ENCODE results near the gene KANK3.
"Not testable (repeated sequence)": the region's sequence is repeated elsewhere in the genome, so short reads cannot be mapped to it uniquely, and the experiment has no call there.

KANK3 gene

GRCh38 chr19:8342684-8343482 is at the start of gene KANK3:
Gene KANK3, minus strand, starts transcription at chr19:8343262. Its CDS starts 5,434 bp downstream, at chr19:8337828.
- DNase-seq (ENCODE audit: low spot score): peak; percentile 95

- DNase-seq (ENCODE audit: low spot score): no peak
These were observed 49.0 kb upstream of the KANK3 start for GRCh38 chr19:8392017-8392591.

- DNase-seq (ENCODE audit: low spot score): no peak
These were observed 48.3 kb upstream of the KANK3 start for GRCh38 chr19:8391198-8392016.

- DNase-seq (ENCODE audit: low spot score): peak; percentile 90
These were observed 47.5 kb upstream of the KANK3 start for GRCh38 chr19:8390617-8390981.

GRCh38 chr19:8389891-8390616 is 47.0 kb upstream of the KANK3 start, which contains the start of gene RAB11B:
Gene RAB11B, plus strand, starts transcription at chr19:8390360. Its CDS starts 57 bp downstream, at chr19:8390417.
- peak; percentile 100 for DNase-seq (ENCODE audit: low spot score)

- DNase-seq (ENCODE audit: low spot score): no peak
These were observed 45.5 kb upstream of the KANK3 start for GRCh38 chr19:8388612-8388958.

- no peak for DNase-seq (ENCODE audit: low spot score)
These were observed 44.9 kb upstream of the KANK3 start for GRCh38 chr19:8387688-8388611.

- DNase-seq (ENCODE audit: low spot score): no peak
These were observed 43.9 kb upstream of the KANK3 start for GRCh38 chr19:8386990-8387389.

GRCh38 chr19:8386419-8386818 is 43.4 kb upstream of the KANK3 start:
- DNase-seq (ENCODE audit: low spot score): not testable (repeated sequence)

GRCh38 chr19:8385566-8385965 is 42.5 kb upstream of the KANK3 start:
- DNase-seq (ENCODE audit: low spot score): not testable (repeated sequence)

- not testable (repeated sequence) for DNase-seq (ENCODE audit: low spot score)
These were observed 42.0 kb upstream of the KANK3 start for GRCh38 chr19:8385103-8385502.

GRCh38 chr19:8384569-8384968 is 41.5 kb upstream of the KANK3 start:
- DNase-seq (ENCODE audit: low spot score): not testable (repeated sequence)

- DNase-seq (ENCODE audit: low spot score): not testable (repeated sequence)
These were observed 36.3 kb upstream of the KANK3 start for GRCh38 chr19:8379156-8379891.

GRCh38 chr19:8377598-8377997 is 34.5 kb upstream of the KANK3 start:
- no peak for DNase-seq (ENCODE audit: low spot score)

GRCh38 chr19:8376373-8376974 is 33.4 kb upstream of the KANK3 start:
- not testable (repeated sequence) for DNase-seq (ENCODE audit: low spot score)

- not testable (repeated sequence) for DNase-seq (ENCODE audit: low spot score)
These were observed 32.7 kb upstream of the KANK3 start for GRCh38 chr19:8375766-8376165.

GRCh38 chr19:8373867-8374813 is 31.1 kb upstream of the KANK3 start:
- DNase-seq (ENCODE audit: low spot score): no peak

- no peak for DNase-seq (ENCODE audit: low spot score)
These were observed 28.1 kb upstream of the KANK3 start for GRCh38 chr19:8371011-8371804.
